ENCODE data around the gene RCAN2. TPM values are rescaled to one million over a fixed set of nuclear protein-coding genes. Genes with fewer than 3 reads are reported as not detected.

The RCAN2 gene
- total and polyA plus RNA-seq, 9 of the 15 experiments (the other 6 are each of a cell fraction or from before 2014, with no cell fraction given): 0.04 TPM; not detected in 8

DNA sequence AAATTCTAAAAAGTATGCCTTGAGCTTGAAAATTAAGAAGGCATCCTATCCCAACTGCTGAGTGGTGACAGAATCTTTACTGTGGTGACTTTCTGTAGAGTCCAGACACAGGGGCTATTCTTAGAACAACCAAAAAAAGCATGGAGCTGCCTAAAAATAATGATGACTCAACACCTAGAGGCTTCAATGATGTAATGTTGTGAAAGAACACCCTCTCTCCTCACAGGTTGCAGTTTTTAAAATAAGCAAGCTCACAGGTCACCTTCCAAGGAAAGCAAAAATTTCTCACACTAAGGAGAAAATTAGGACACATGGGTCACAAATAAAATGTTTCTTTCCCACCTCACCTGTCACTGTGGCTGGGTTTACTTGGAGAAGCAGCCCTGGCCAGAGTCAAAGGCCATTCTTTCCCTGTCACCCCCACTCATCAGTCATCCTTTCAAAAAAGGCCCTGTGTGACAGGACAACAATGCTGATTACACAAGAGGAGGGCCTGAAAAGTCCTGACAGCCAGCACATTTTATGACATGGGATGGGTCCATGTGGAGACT lies 53.5 kb downstream of the RCAN2 start (continued):
- TF ChIP-seq KLF10 (CRISPR knock-in tag; IDR thresholded peaks at IDR 0.05) (no peak), THRAP3 (IDR thresholded peaks at IDR 0.05; ENCODE audit: borderline replicate concordance) (no peak), MEIS2 (IDR thresholded peaks at IDR 0.05; ENCODE audit: partially characterized antibody) (peak; percentile 91), SMARCB1 (IDR thresholded peaks at IDR 0.05; ENCODE audit: insufficient read length, low read depth) (no peak), MAFG (tag; conservative IDR thresholded peaks at IDR 0.05) (peak; percentile 93), PHF20 (IDR thresholded peaks at IDR 0.05; ENCODE audit: partially characterized antibody) (no peak), ZNF766 (CRISPR knock-in tag; conservative IDR thresholded peaks at IDR 0.05) (peak; percentile 66), ZNF644 (tag; IDR thresholded peaks at IDR 0.05; ENCODE audit: low read depth) (no peak; the same call in 1 of the 2 replicates), SRSF1 (IDR thresholded peaks at IDR 0.05; ENCODE audit: low read depth, low read length) (no peak), ETS2 (tag; IDR thresholded peaks at IDR 0.05; ENCODE audit: borderline replicate concordance, poor library complexity, severe bottlenecking) (no peak), CC2D1A (IDR thresholded peaks at IDR 0.05) (no peak), ZNF121 (CRISPR knock-in tag; conservative IDR thresholded peaks at IDR 0.05) (no peak), TARDBP (IDR thresholded peaks at IDR 0.05) (no peak), SPI1 (IDR thresholded peaks at IDR 0.05; ENCODE audit: borderline replicate concordance, low read depth, low read length) (no peak), ZC3H4 (CRISPR knock-in tag; IDR thresholded peaks at IDR 0.05; ENCODE audit: borderline replicate concordance) (no peak), CBFB (CRISPR knock-in tag; IDR thresholded peaks at IDR 0.05) (no peak)
- TF ChIP-seq, protein P1, sequence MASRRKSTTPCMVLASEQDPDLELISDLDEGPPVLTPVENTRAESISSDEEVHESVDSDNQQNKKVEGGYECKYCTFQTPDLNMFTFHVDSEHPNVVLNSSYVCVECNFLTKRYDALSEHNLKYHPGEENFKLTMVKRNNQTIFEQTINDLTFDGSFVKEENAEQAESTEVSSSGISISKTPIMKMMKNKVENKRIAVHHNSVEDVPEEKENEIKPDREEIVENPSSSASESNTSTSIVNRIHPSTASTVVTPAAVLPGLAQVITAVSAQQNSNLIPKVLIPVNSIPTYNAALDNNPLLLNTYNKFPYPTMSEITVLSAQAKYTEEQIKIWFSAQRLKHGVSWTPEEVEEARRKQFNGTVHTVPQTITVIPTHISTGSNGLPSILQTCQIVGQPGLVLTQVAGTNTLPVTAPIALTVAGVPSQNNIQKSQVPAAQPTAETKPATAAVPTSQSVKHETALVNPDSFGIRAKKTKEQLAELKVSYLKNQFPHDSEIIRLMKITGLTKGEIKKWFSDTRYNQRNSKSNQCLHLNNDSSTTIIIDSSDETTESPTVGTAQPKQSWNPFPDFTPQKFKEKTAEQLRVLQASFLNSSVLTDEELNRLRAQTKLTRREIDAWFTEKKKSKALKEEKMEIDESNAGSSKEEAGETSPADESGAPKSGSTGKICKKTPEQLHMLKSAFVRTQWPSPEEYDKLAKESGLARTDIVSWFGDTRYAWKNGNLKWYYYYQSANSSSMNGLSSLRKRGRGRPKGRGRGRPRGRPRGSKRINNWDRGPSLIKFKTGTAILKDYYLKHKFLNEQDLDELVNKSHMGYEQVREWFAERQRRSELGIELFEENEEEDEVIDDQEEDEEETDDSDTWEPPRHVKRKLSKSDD (conservative IDR thresholded peaks at IDR 0.05; ENCODE audit: low read length): no peak
- TF ChIP-seq, protein P2, sequence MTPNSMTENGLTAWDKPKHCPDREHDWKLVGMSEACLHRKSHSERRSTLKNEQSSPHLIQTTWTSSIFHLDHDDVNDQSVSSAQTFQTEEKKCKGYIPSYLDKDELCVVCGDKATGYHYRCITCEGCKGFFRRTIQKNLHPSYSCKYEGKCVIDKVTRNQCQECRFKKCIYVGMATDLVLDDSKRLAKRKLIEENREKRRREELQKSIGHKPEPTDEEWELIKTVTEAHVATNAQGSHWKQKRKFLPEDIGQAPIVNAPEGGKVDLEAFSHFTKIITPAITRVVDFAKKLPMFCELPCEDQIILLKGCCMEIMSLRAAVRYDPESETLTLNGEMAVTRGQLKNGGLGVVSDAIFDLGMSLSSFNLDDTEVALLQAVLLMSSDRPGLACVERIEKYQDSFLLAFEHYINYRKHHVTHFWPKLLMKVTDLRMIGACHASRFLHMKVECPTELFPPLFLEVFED (CRISPR knock-in tag; conservative IDR thresholded peaks at IDR 0.05): no peak
- TF ChIP-seq, protein P3, sequence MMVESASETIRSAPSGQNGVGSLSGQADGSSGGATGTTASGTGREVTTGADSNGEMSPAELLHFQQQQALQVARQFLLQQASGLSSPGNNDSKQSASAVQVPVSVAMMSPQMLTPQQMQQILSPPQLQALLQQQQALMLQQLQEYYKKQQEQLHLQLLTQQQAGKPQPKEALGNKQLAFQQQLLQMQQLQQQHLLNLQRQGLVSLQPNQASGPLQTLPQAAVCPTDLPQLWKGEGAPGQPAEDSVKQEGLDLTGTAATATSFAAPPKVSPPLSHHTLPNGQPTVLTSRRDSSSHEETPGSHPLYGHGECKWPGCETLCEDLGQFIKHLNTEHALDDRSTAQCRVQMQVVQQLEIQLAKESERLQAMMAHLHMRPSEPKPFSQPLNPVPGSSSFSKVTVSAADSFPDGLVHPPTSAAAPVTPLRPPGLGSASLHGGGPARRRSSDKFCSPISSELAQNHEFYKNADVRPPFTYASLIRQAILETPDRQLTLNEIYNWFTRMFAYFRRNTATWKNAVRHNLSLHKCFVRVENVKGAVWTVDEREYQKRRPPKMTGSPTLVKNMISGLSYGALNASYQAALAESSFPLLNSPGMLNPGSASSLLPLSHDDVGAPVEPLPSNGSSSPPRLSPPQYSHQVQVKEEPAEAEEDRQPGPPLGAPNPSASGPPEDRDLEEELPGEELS (CRISPR knock-in tag; IDR thresholded peaks at IDR 0.05; ENCODE audit: borderline replicate concordance): no peak
- TF ChIP-seq, protein P4, sequence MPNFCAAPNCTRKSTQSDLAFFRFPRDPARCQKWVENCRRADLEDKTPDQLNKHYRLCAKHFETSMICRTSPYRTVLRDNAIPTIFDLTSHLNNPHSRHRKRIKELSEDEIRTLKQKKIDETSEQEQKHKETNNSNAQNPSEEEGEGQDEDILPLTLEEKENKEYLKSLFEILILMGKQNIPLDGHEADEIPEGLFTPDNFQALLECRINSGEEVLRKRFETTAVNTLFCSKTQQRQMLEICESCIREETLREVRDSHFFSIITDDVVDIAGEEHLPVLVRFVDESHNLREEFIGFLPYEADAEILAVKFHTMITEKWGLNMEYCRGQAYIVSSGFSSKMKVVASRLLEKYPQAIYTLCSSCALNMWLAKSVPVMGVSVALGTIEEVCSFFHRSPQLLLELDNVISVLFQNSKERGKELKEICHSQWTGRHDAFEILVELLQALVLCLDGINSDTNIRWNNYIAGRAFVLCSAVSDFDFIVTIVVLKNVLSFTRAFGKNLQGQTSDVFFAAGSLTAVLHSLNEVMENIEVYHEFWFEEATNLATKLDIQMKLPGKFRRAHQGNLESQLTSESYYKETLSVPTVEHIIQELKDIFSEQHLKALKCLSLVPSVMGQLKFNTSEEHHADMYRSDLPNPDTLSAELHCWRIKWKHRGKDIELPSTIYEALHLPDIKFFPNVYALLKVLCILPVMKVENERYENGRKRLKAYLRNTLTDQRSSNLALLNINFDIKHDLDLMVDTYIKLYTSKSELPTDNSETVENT (CRISPR knock-in tag; IDR thresholded peaks at IDR 0.05): no peak

Measured in K562 (cell line).